HG02970 (cell line): ENCODE measurements around the gene IRF2BPL.

Experiments used
- ATAC-seq: cut with Tn5 transposase; IDR thresholded peaks from one replicate; pipeline ENCODE4 v1.9.1; 2021; ENCODE audit warnings: mild to moderate bottlenecking, moderate library complexity, moderate number of reproducible peaks; ENCODE audit not compliant: unreplicated experiment, low FRiP score

The IRF2BPL gene

DNA sequence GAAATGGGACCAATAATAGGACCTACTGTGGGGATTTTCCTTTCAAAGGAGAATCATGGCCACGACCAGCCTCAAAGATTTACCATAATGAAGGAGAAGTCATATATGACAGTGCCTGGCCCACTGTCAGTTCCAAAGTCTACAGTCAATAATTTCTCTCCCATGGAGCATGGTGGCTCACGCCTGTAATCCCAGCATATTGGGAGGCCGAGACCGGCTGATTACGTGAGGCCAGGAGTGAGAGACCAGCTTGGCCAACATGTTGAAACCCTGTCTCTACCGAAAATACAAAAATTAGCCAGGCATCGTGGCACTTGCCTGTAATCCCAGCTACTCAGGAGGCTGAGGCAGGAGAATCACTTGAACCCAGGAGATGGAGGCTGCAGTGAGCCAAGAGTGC is 13.8 kb downstream of the IRF2BPL start:
- ATAC-seq = no peak

DNA sequence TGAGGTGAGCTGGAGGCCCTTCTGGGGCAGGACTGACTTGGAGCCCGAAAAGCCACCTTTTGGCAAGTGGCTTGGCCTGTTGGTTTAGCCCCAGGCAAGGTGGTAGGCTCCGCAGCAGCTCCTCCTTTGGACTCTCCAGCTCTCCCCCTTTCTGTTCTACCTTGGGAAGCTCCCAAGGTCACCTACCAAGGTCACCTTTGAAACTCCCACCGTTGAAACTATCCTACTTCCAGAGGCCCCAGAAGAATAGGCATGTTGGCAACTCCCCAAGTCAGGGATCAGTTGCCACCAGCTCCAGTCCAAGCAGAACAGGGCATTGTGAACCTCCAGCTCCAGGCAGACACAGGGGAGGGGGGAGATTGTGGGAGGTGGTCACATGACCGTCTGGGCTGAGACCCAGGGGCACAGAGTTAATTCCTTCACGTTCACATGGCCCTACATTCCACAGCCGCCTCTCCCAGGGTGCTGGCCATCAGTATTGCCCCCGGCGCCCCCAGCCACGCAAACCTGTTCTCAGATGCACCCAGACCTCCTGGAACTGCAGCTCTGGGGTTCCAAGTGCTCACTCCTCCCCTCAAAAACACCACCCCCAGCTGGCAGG is 14.4 kb downstream of the IRF2BPL start:
- no peak for ATAC-seq

DNA sequence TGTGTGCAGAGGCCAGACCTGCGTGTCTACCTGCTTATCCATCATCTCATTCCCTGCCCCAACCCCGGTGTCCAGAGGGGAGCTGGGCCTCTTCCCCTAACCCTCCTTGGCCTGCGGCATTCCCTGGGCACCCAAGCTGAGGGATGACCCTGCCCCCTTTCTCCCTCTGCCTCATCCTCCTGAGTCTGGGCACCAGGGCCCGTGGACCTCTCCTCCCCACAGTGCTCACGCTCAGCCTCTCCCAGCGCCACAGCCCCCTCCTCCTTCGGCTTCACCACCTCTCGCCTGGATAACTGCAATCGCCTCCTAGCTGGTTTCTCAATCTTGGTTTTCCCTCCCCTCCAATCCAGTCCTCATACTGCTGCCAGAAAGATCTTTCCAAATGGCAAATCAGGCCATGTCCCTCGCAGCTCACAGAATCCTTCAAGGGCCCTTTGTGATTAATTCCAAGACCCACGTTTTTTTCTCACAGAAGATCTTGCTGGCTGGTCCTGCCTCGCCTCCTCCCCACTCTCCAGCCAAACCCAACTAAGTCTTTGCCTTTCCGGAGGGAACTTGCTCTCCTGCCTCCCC is 16.2 kb downstream of the IRF2BPL start:
- no peak for ATAC-seq

DNA sequence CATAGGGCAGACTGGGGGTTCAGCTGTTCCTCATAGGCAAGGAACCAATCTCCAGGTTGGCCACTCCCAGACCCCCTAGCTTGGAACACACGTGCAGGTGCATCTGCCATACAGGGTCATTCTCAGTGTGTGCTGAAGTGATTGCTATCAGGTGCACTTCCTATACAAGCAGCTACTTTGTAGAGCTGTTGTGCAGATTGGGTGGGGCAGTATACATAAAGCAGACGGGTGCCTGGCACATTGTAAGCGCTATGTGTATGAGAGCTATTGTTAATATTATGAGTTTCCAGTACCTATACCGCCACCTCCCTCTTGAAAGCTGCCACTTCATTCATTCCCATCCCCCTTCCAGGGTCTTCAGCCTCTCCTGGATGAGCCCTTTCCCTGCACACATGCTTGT is 17.3 kb downstream of the IRF2BPL start:
- ATAC-seq = no peak

DNA sequence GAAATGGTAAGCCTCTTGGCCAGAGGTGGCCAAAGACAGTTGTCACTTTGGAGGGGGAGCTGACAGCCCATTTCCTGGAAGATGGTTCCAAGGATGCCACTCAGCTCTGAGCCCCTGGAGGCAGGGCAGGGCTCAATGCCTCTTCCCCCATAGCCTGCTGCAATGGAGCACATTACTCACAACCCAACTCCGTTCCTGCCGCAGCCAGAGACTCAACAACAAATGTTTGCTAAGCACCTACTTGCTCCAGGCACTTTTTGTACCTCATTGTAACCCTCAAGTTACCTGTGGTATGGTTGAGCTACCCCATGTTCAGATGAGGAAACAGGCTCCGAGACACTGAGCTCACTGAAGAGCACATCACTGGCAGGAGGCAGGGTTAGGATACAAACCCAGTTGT is 19.5 kb downstream of the IRF2BPL start:
- no peak for ATAC-seq

DNA sequence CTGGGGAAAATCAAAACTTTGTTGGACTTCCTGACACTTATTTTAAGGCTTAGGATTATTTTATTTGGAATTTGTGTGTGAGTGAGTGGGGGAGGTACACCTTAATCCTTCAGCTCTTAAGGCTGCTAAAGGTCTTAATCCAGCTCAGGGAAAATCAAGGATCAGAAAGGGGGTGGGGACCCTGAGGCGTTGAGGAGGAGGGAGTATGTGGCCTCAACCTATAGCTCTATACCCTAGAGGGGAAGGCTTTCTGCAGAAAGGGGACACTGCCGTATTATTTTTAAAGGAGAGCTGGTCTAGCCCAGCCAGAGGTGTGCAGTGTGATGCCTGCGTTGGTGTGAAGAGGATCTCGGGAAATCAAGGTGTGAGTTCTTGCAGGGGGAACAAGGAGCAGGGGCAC is 20.0 kb downstream of the IRF2BPL start:
- no peak for ATAC-seq

DNA sequence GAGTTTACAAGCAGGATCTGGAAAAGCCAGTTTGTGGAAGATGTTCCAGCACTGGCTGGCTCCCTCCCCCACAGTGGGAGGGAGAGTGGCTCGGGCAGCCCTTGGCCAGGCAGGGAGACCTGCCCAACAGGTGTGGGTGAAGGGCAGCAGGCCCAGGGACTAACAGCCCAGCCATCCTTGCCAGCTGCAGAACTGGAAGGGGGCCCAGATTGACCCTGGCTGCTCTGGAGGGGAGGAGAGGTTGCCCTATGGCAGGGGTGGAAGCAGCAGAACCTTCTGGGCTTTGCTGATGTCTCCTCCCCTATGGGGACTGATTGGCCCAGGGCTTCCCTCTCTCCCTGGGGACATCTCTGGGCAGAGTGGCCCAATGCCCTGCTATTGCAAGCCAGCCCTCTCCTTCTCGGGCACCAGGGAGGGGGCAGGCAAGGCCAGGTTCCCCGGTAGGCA is 20.5 kb downstream of the IRF2BPL start:
- ATAC-seq = no peak

DNA sequence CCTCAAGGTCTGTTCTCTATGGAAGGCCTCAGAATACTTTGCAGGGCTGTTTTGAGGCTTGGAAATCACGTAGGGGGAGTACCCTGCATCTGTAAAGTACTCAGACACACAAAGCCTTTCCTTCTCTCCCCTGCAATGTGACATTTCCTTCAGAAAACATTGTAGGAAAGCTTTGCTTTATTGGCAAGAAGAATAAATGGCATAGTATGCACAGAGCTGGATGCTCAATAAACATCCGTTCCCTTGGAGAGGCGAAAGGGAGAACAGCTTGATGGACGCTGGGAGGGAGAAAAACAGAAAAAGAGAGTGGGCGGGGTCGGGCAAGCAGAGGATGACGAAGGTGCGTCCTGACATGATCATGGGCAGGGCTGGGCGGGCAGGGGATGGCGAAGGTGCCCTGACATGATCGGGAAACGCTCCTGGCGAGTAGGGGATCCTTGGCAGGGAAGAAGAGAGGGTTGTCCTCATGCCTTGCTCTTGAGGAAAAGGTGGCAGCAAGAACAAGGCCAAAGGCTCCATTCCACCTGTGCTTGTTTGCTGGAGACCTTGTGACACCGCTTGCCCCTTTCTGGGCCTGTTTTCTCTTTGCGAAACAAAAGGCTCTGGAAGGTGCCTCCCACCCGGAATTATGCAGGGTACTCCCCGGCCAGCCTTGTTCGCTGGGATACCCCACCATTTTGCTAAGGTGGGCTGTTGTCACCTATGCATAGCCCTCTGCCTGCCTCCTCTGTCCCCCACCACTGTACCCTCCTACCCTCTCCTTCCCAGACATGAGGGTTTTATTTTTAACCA is 21.1 kb downstream of the IRF2BPL start:
- ATAC-seq = no peak

DNA sequence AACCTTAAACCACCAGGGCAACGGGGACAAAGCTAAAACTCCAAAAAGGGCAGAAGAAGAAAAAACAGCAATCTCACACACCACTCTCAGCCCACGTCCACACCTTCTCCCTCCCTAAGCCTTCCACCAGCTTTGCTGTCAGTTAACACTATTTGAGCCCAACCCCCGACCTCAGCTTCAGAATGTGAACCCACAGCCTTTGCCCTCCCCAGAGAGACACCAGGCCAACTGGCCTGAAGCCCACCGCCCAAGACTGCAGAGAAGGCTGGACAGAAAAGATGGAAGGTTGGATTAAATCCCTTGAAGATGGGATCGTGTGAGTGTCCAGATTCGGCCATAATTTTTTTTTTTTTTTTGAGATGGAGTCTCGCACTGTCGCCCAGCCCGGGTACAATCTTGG is 22.4 kb downstream of the IRF2BPL start:
- no peak for ATAC-seq

DNA sequence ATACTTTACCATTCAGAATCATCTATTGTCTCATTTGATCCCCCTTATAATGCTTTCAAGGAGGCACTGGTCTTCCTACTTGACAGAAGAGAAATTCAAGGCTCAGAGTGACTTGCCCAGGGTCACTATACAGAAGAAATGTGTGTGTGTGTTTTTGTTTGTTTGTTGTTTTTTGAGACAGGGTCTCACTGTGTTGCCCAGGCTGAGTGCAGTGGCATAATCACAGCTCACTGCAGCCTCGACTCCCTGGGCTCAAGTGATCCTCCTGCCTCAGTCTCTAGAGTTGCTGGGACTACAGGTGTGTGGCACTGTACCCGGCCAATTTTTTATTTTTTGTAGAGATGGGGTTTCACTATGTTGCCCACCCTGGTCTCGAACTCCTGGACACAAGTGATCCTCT is 22.9 kb downstream of the IRF2BPL start:
- ATAC-seq = no peak

DNA sequence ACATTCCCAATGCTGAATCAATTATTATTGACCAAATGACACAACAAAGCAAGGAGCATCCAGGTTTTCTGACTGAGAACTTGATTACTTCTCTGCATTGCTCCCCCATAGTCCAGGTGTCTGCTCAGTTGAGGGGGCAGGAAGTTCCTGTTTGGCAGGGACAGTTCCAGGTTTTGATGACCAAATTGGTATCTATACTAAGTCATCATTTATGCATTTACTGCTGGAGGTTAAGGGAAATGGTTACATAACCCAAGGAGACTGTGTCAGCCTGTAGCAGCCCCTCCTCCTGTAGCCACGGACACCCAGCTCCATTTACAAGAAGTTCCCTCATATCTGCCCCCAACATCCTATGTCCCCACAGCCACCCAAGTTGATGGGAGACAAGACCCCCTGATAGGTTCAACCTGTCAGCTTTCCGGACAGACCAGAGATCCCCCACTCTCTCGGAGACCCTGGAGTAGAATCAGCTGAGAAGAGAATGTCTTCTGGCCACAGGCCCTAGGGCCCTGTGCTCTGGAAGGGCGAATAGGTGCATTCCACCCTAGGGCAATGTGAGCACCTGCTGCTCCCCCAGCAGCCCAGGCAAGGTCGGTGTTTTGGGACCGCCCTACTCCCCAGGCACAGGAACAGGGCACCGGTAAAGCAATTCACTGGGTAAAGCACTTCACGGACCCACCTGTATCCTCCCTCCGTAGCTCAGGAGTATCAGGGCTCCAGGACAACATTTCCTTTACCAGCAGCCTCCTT is 23.6 kb downstream of the IRF2BPL start:
- no peak for ATAC-seq

DNA sequence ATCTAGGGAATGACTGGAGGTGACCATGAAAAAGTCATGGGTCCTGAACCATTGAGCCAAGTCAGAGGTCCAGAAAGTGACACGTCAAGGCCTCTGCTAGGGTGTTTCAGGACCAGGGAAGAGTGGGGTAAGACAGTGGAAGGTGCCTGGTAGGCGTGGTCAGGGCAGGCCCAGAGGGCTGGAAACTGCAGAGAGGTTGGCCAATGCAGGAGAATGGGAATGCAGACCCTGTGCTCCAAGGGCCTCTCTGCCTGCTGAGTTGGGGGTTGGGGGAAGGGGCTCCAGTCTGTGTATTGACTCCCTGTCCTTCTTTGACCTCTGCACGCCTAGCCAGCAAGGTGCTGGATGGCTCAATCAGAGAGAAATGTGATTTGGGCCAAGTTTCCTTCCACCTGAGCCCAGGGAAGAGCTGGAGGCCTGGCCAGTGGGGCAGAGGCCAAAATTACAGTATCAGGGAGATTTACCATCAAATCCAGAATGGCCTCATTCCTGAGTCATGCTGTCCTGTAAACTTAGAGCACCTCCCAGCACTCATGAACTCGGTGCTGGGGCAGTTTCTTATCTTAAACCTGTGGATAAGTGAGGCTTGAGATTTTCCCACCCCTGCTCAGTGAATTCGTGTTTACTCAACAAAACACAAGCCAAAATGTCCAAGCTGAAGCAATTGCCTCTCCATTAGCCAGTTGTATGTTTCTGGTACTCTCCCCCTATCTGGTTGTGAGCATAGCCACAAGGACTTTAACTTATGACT is 24.4 kb downstream of the IRF2BPL start:
- no peak for ATAC-seq

DNA sequence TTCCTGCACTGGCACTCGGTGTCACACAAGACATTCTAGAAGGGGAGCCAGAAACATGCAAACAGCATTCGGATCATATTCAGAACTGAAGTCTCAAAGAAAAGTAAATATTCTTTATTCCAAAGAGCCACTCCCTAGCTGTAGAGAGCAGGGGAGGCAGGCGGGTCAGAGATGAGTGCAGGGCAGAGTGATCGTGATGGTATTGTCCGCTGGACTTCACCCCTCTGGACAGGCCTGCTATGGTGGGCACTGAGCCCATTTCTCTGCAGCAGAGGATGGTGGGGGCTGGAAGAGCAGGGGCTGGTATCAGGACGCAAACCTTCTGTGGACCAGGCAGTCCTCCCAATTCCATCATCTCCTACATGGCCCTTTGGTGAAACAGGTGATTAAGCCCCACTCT is 25.6 kb downstream of the IRF2BPL start:
- ATAC-seq = no peak

DNA sequence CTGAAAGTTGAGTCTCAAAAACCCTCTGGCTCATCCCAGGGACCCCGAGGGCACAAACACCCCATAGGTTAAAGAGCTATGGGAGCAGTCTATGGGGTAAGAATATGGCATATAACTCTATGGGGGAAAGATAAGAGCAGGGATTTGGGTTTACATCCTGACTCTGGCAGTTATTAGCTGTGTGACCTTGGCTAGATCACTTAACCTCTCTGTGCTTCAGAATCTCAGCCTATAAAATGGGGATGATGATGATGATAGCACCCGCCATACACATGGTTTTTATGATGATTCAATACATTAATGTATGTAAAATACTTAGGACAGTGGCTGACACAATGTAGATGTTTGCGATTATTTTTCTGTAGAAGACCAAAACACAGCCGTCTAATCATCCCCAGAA is 26.2 kb downstream of the IRF2BPL start:
- no peak for ATAC-seq

DNA sequence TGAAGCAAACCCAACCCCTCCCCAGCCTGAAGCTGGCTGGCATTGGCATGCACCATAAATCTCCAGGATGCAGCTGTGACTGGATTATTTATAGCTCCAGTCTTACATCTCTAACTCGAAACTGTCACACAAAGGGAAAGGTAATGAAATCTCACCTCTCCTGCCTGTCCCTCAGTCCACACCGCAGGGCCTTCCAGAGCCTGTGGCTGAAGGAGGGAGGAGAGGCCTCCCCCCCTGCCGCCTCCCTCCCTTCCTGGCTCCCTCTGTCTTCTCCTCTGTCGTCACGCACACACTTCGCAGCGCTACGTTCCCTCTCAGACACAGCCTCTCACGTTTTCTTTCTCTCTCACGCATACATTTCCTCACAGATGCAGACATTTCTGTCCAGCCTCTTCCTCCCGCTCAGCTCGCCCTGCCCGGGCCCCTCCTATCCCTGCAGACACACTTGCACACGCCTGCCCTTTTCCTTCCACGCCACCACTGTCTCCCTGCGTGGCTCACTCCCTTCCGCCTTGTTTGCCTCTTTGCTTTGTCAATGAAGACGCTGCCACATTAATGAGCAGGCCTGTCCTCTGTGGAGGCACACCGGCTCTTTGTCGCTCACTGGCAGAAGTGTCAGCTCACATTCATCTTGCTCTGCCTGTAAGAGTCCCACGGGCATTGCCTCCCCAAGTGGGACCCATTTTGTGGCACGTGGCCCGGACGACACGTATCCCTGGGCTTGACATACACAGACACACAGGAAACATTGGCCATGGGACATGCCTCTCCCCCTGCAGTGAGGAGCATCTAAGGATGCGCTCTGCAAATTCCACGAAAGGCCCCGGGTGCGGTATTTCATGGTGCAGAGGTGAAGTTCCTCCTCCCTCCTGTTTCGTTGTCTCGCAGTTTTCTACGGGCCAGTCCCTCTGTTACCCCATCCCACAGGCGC is 27.9 kb downstream of the IRF2BPL start:
- no peak for ATAC-seq

DNA sequence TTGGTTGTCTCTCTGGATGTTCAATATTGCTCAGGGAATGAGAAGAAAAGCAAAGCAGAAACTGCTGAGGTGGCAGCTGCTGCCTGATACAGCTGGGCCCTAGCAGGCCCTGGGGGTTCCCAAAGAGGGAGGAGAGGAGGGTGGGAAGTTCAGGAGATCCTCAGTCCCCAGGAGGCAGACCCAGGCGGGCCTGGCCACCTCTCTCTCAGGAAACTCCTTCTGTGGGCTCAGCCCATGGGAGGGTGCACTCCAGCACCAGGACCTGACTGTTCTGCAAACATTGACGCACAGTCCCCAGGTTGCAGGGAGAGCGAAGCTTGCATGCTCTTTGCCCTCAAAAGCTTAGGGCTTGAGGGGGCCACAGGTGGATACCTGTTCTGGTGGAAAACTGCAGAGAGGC is 29.6 kb downstream of the IRF2BPL start:
- ATAC-seq = no peak

DNA sequence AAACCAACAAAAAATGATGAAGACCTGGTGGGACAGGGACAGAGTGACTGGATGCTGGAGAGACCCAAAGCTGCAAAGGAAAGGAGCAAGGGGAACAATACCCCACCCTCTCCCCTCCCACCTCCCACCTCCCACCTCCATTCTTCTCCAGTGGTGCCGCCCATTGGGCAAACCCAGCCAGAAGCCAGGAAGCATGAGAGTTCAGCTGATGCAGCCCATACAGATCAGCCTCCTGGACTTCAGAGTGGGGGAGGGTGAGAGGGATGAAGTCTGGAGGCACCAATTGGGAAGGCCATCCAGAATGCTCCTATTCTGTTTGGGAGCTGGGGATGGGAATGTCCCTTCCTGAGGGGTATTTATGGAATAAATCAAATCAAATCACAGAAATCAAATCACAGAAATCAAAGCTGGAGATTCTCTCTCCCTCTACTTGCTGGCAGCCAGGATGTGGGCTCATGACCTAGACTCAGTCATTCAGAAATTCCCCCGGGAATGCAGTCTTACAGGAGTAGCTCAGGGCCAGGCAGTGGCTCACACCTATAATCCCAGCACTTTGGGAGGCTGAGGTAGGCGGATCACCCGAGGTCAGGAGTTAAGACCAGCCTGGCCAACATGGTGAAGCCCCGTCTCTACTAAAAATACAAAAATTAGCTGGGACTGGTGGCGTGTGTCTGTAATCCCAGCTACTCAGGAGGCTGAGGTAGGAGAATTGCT is 31.1 kb downstream of the IRF2BPL start:
- ATAC-seq = no peak

DNA sequence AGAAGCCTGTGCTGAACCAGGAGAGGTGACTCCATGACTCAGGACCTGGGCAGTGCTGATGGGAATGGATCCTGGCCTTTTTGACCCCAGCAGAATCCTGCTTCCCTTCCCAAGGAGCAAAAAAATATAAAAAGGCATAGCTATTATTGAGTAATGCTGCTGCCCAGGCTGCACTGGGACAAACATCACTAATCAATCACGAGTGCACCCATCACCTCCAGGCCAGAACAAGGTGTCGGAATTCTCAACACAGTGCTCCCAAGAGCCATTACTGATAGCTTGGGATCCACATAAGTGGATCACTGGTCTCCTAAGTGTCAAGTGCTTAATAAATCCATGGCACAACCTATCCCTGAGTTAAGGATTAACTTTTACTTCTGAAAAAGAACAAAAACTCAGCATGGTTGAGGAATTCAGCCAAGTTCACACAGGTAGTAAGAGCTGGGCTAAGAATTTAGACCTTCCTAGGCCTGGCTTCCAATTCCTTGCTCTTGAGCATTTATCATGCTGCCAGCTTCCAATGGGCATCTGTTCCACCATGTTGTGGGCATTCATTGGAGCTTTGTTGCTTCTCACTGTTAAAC is 31.9 kb downstream of the IRF2BPL start:
- no peak for ATAC-seq
